Measurements from ENCODE around the gene CELF1.
"Not testable (repeated sequence)": the region's sequence is repeated elsewhere in the genome, so short reads cannot be mapped to it uniquely, and the experiment has no call there.

GRCh38 chr11:47546274-47546673 is 6.7 kb downstream of the CELF1 start:
- not testable (repeated sequence) for TF ChIP-seq POLR2A (IDR thresholded peaks at IDR 0.05; ENCODE audit: low read length); GATA1 (IDR thresholded peaks at IDR 0.05; ENCODE audit: low read depth, low read length)
